Neural progenitor cell (in vitro differentiated cells): ENCODE measurements around the gene MYO5A. TPM values are rescaled to one million over a fixed set of nuclear protein-coding genes. Genes with fewer than 3 reads are reported as not detected.

Source experiments
- DNase-seq: peaks from one replicate; pipeline ENCODE4 v3.0.0-alpha.2; 2016; ENCODE audit warnings: low spot score
- H2AFZ ChIP-seq: fragments of 200-600 bp; sonication (generic); replicated peaks from 2 replicates; pipeline ENCODE4 v1.6.1; 2016; ENCODE audit warnings: antibody characterized with exemption
- H3F3A ChIP-seq: fragments of 200-600 bp; sonication (generic); 2 replicates; pipeline ENCODE4 v1.6.1; 2016; ENCODE audit warnings: antibody characterized with exemption, low read depth
- H3K27ac ChIP-seq: fragments of 200-600 bp; sonication (generic); 2 replicates; pipeline ENCODE4 v1.5.1; 2016; ENCODE audit warnings: mild to moderate bottlenecking
- H3K27me3 ChIP-seq: fragments of 200-600 bp; sonication (generic); 2 replicates; pipeline ENCODE4 v1.6.1; 2016; ENCODE audit warnings: mild to moderate bottlenecking, moderate library complexity
- H3K36me3 ChIP-seq: fragments of 200-600 bp; sonication (generic); 2 replicates; pipeline ENCODE4 v1.5.1; 2016
- H3K4me1 ChIP-seq: fragments of 200-600 bp; sonication (generic); 2 replicates; pipeline ENCODE4 v1.6.1; 2016; ENCODE audit warnings: mixed run types
- H3K4me2 ChIP-seq: fragments of 200-600 bp; sonication (generic); 2 replicates; pipeline ENCODE4 v1.6.1; 2016
- H3K4me3 ChIP-seq: fragments of 200-600 bp; sonication (generic); 2 replicates; pipeline ENCODE4 v1.5.1; 2016
- H3K79me2 ChIP-seq: fragments of 200-600 bp; sonication (generic); 2 replicates; pipeline ENCODE4 v1.6.1; 2016; ENCODE audit warnings: low read depth
- H3K9ac ChIP-seq: fragments of 200-600 bp; sonication (generic); 2 replicates; pipeline ENCODE4 v1.6.1; 2016
- H3K9me3 ChIP-seq: fragments of 200-600 bp; sonication (generic); 2 replicates; pipeline ENCODE4 v1.5.1; 2016; ENCODE audit warnings: low read depth
- H4K20me1 ChIP-seq: fragments of 200-600 bp; sonication (generic); 2 replicates; pipeline ENCODE4 v1.6.1; 2016; ENCODE audit warnings: low read depth
- H3K27ac Mint-ChIP-seq: 3 replicates; pipeline ENCODE4 v1.8.0; 2021; ENCODE audit warnings: mixed read lengths
- H3K27me3 Mint-ChIP-seq: 2 replicates; pipeline ENCODE4 v1.8.0; 2022; ENCODE audit warnings: low read depth, mild to moderate bottlenecking, inconsistent platforms, moderate library complexity, mixed read lengths; ENCODE audit not compliant: insufficient read depth
- H3K36me3 Mint-ChIP-seq: 3 replicates; pipeline ENCODE4 v1.8.0; 2021; ENCODE audit warnings: mixed read lengths
- H3K4me1 Mint-ChIP-seq: 3 replicates; pipeline ENCODE4 v1.8.0; 2021; ENCODE audit warnings: mixed read lengths
- H3K4me3 Mint-ChIP-seq: 3 replicates; pipeline ENCODE4 v1.8.0; 2021; ENCODE audit warnings: mild to moderate bottlenecking, moderate library complexity, mixed read lengths
- H3K9me3 Mint-ChIP-seq: 3 replicates; pipeline ENCODE4 v1.8.0; 2020; ENCODE audit warnings: mixed read lengths
- CTCF ChIP-seq: fragments of 200-600 bp; sonication (generic); IDR thresholded peaks from 2 replicates; pipeline ENCODE4 v1.5.1; 2017; ENCODE audit warnings: antibody characterized with exemption, mild to moderate bottlenecking
- EZH2 ChIP-seq: fragments of 200-600 bp; sonication (generic); IDR thresholded peaks from 2 replicates; pipeline ENCODE4 v1.6.1; 2017; ENCODE audit warnings: antibody characterized with exemption, mild to moderate bottlenecking, moderate library complexity
- EZH2phosphoT487 ChIP-seq: fragments of 200-600 bp; sonication (generic); IDR thresholded peaks from 2 replicates; pipeline ENCODE4 v1.6.1; 2017; ENCODE audit warnings: antibody characterized with exemption
- total RNA-seq: library from RNA; depleted of rRNA; stranded (reverse); fragments of >200 nt; gene quantifications from 2 replicates; pipeline ENCODE4 v1.2.3, GENCODE V29; 2015; ENCODE audit warnings: low replicate concordance

Gene MYO5A
- total RNA-seq, 1 donor from 2014 or later, result 34.3 TPM

GRCh38 chr15:52328680-52329079 is 200.0 kb downstream of the MYO5A start:
- Histone ChIP-seq H3F3A (no peaks in the 10 kb centered on the region), H3K4me3 (no peak overlapping the region)

GRCh38 chr15:52326756-52327155 is 201.9 kb downstream of the MYO5A start:
- no peaks in the 10 kb centered on the region for H3K9me3 Mint-ChIP-seq
- Histone ChIP-seq H3K4me3 (no peak overlapping the region), H3K9me3 (no peaks in the 10 kb centered on the region), H3K4me1 (no peaks in the 10 kb centered on the region), H3K4me2 (no peak overlapping the region), H3K27ac (no peak overlapping the region), H3K9ac (no peak overlapping the region), H2AFZ (no peak overlapping the region), H4K20me1 (no peaks in the 10 kb centered on the region), H3F3A (no peaks in the 10 kb centered on the region), H3K27me3 (no peaks in the 10 kb centered on the region), H3K79me2 (no peaks in the 10 kb centered on the region), H3K36me3 (no peaks in the 10 kb centered on the region)
- TF ChIP-seq EZH2 (no peak), CTCF (no peak), EZH2phosphoT487 (no peak)
- peaks cover 2% of the 10 kb centered on the region for H3K27me3 Mint-ChIP-seq
- DNase-seq, result no peak
- H3K4me3 Mint-ChIP-seq, result no peak overlapping the region
- H3K4me1 Mint-ChIP-seq, result no peaks in the 10 kb centered on the region
- H3K36me3 Mint-ChIP-seq, result peaks cover 10% of the 10 kb centered on the region
- H3K27ac Mint-ChIP-seq, result no peak overlapping the region

More at GRCh38 chr15:52328680-52329079, 200.0 kb downstream of the MYO5A start:
- TF ChIP-seq CTCF (no peak), EZH2 (no peak), EZH2phosphoT487 (no peak)
- Histone ChIP-seq H2AFZ (no peak overlapping the region), H3K79me2 (no peaks in the 10 kb centered on the region), H3K4me1 (no peaks in the 10 kb centered on the region), H4K20me1 (no peaks in the 10 kb centered on the region), H3K36me3 (no peaks in the 10 kb centered on the region), H3K27me3 (no peaks in the 10 kb centered on the region), H3K4me2 (no peak overlapping the region), H3K9me3 (no peaks in the 10 kb centered on the region), H3K9ac (no peak overlapping the region), H3K27ac (no peak overlapping the region)
- H3K27me3 Mint-ChIP-seq, result peaks cover 2% of the 10 kb centered on the region
- H3K27ac Mint-ChIP-seq, result no peak overlapping the region
- no peaks in the 10 kb centered on the region for H3K4me1 Mint-ChIP-seq
- H3K4me3 Mint-ChIP-seq, result no peak overlapping the region
- no peak for DNase-seq
- H3K9me3 Mint-ChIP-seq, result no peaks in the 10 kb centered on the region
- peaks cover 10% of the 10 kb centered on the region for H3K36me3 Mint-ChIP-seq

GRCh38 chr15:52324109-52324508 is 204.6 kb downstream of the MYO5A start:
- Histone ChIP-seq H3K9ac (no peak overlapping the region), H3K79me2 (no peaks in the 10 kb centered on the region), H4K20me1 (no peaks in the 10 kb centered on the region), H3K36me3 (no peaks in the 10 kb centered on the region), H3K27me3 (no peaks in the 10 kb centered on the region), H3K4me1 (no peaks in the 10 kb centered on the region), H2AFZ (no peak overlapping the region), H3K4me3 (no peak overlapping the region), H3K27ac (no peak overlapping the region), H3K4me2 (no peak overlapping the region), H3K9me3 (no peaks in the 10 kb centered on the region), H3F3A (no peaks in the 10 kb centered on the region)
- Mint-ChIP-seq H3K27me3 (peaks cover 2% of the 10 kb centered on the region), H3K36me3 (peaks cover 15% of the 10 kb centered on the region), H3K9me3 (no peaks in the 10 kb centered on the region), H3K4me3 (no peak overlapping the region), H3K27ac (no peak overlapping the region), H3K4me1 (no peaks in the 10 kb centered on the region)
- no peak for DNase-seq
- TF ChIP-seq CTCF (no peak), EZH2 (no peak), EZH2phosphoT487 (no peak)
